ENCODE results near the gene RNU1-1. TPM values are rescaled to one million over a fixed set of nuclear protein-coding genes. Genes with fewer than 3 reads are reported as not detected.

Gene RNU1-1
- total and polyA plus RNA-seq, 8 donors: under 0.01 to 9,966 (median under 0.01) TPM; not detected in 3

GRCh38 chr1:16474166-16474800 lies 39.8 kb downstream of the RNU1-1 start:
- intact Hi-C loops (cut with DNase I; ENCODE audit: low total_unique reads): no loop called here
- no peak for DNase-seq

GRCh38 chr1:16468558-16468957 lies 45.5 kb downstream of the RNU1-1 start:
- WGBS, 5 donors: 74 to 97% (median 84%) methylated on average over 3 of the region's 3 CpGs
- TF ChIP-seq CTCF (IDR thresholded peaks at IDR 0.05) (no peak), POLR2AphosphoS5 (IDR thresholded peaks at IDR 0.05) (no peak), EP300 (IDR thresholded peaks at IDR 0.05) (no peak), POLR2A (IDR thresholded peaks at IDR 0.05) (no peak)
- intact Hi-C loops (cut with DNase I; ENCODE audit: low total_unique reads): no loop called here
- Histone ChIP-seq H3K4me1 (no peaks in the 10 kb centered on the region), H3K9me3 (no peaks in the 10 kb centered on the region), H3K27me3 (no peaks in the 10 kb centered on the region), H3K36me3 (peaks cover 12 to 29% (median 23%) of the 10 kb centered on the region in 4 donors), H3K27ac (no peak overlapping the region), H3K4me3 (no peak overlapping the region)
- DNase-seq: no peak

More at GRCh38 chr1:16474166-16474800, 39.8 kb downstream of the RNU1-1 start:
- no peaks in the 10 kb centered on the region for H3K4me1 ChIP-seq
- no peak overlapping the region for H3K4me3 ChIP-seq
- no peak overlapping the region for H3K27ac ChIP-seq
- WGBS, 5 donors: 92 to 95% (median 94%) methylated on average over 27 to 28 of the region's 28 CpGs
- TF ChIP-seq EP300 (IDR thresholded peaks at IDR 0.05) (no peak), POLR2AphosphoS5 (IDR thresholded peaks at IDR 0.05) (no peak), POLR2A (IDR thresholded peaks at IDR 0.05) (no peak), CTCF (IDR thresholded peaks at IDR 0.05) (no peak)
- no peaks in the 10 kb centered on the region for H3K27me3 ChIP-seq
- no peaks in the 10 kb centered on the region for H3K9me3 ChIP-seq
- H3K36me3 ChIP-seq: peaks cover 40 to 79% (median 68%) of the 10 kb centered on the region in 4 donors

DNA sequence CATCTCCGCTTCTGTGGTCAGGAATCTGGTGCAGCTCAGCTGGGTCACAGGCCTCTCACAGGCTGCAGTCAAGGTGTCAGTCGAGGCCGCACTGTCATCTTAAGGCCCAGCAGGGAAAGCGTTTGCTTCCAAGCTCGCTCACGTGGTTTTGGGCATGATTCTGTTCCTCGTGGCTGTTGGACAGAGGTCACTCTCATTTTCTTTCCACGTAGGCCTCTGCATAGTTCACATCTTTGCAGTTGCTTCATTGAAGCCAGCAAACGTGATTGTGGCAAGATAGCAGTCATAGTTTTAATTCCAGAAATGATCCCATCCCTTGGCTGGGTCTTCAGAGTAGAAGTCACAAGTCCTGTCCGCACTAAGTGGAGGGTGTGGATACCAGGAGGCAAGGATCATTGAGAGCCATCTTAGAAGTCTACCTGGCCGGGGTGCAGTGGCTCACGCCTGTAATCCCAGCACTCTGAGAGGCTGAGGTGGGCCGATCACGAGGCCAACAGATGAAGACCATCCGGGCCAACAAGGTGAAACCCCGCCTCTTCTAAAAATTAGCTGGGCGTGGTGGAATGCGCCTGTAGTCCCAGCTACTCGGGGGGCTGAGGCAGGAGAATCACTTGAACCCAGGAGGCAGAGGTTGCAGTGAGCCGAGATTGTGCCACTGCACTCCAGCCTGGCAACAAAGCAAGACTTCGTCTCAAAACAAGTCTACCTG lies 49.0 kb downstream of the RNU1-1 start:
- H3K4me1 ChIP-seq: no peaks in the 10 kb centered on the region
- 90 to 92% (median 91%) methylated on average over 20 to 21 of the region's 21 CpGs for WGBS, 5 donors

More for the DNA sequence above, 49.0 kb downstream of the RNU1-1 start:
- Histone ChIP-seq H3K4me3 (no peak overlapping the region), H3K27ac (no peak overlapping the region), H3K27me3 (no peaks in the 10 kb centered on the region), H3K9me3 (no peaks in the 10 kb centered on the region), H3K36me3 (peaks cover 1 to 43% (median 37%) of the 10 kb centered on the region in 4 donors)
- intact Hi-C loops (cut with DNase I; ENCODE audit: low total_unique reads): no loop called here
- TF ChIP-seq EP300 (IDR thresholded peaks at IDR 0.05) (no peak), POLR2A (IDR thresholded peaks at IDR 0.05) (no peak), CTCF (IDR thresholded peaks at IDR 0.05) (no peak), POLR2AphosphoS5 (IDR thresholded peaks at IDR 0.05) (no peak)
- no peak for DNase-seq

Small RNA genes within 50 kb of the gene (small RNA-seq; reads per million reads assigned to genes)
- 0 reads per million in 4 donors for gene RNU1-1
- gene RNU1-6P: 0 reads per million in 4 donors

Other genes starting within 250 kb of the RNU1-1 start
- gene FBXO42, start 161.8 kb downstream of the RNU1-1 start, total RNA-seq: 10 to 100 TPM; 11.1 to 35.4 (median 18.7) TPM
- gene FBXO42, start 161.8 kb downstream of the RNU1-1 start, polyA plus RNA-seq: 1 to 10 TPM; 4.3 to 9.7 (median 6.9) TPM
- gene SZRD1, start 147.0 kb downstream of the RNU1-1 start, total RNA-seq: 10 to 100 TPM; 15.8 to 86.6 (median 44.3) TPM
- gene SZRD1, start 147.0 kb downstream of the RNU1-1 start, polyA plus RNA-seq: 10 to 100 TPM; 41.9 to 66.9 (median 57.1) TPM
- gene SPATA21, start 76.9 kb downstream of the RNU1-1 start, total RNA-seq: not detected
- under 1 TPM; 0.25 to 0.31 (median 0.30) TPM for gene SPATA21, start 76.9 kb downstream of the RNU1-1 start, polyA plus RNA-seq
- gene NECAP2, start 73.6 kb downstream of the RNU1-1 start, total RNA-seq: 10 to 100 TPM; 25.5 to 78.1 (median 43.1) TPM
- 10 to 100 TPM; 26.0 to 45.1 (median 36.6) TPM for gene NECAP2, start 73.6 kb downstream of the RNU1-1 start, polyA plus RNA-seq
- 10 to 100 TPM; 19.2 to 66.6 (median 35.6) TPM for gene NBPF1, start 99.3 kb upstream of the RNU1-1 start, total RNA-seq
- gene NBPF1, start 99.3 kb upstream of the RNU1-1 start, polyA plus RNA-seq: 1 to 10 TPM; 3.3 to 8.8 (median 7.5) TPM
- 1,000 to 10,000 TPM in 1 of 5 donors, under 1 TPM in 4; under 0.01 to 9,966 (median under 0.01) TPM for gene RNU1-3, start 152.7 kb upstream of the RNU1-1 start, total RNA-seq
- not detected for gene RNU1-3, start 152.7 kb upstream of the RNU1-1 start, polyA plus RNA-seq
- 1,000 to 10,000 TPM in 1 of 5 donors, under 1 TPM in 4; under 0.01 to 9,966 (median under 0.01) TPM for gene RNU1-4, start 226.2 kb upstream of the RNU1-1 start, total RNA-seq
- gene RNU1-4, start 226.2 kb upstream of the RNU1-1 start, polyA plus RNA-seq: not detected

Measured in stomach (tissue), 9 donors.